Subcutaneous adipose tissue (tissue), 4 donors: ENCODE data around the gene DDX21. TPM values are rescaled to one million over a fixed set of nuclear protein-coding genes. Genes with fewer than 3 reads are reported as not detected.

Experiments
- CTCF ChIP-seq: fragments of 450-650 bp; IDR thresholded peaks from one replicate; pipeline ENCODE4 v1.5.1; 2016; ENCODE audit warnings: low read depth, mild to moderate bottlenecking, control low read depth, antibody characterized with exemption, moderate library complexity
- small RNA-seq: library from RNA; depleted of rRNA; stranded (forward); fragments of <200 nt; gene quantifications from one replicate; pipeline ENCODE3, GENCODE V24; 2016
- total RNA-seq, 4 donors: library from RNA; depleted of rRNA; stranded (reverse); fragments of >200 nt; gene quantifications; one replicate each; pipeline ENCODE4 v1.1.0, GENCODE V29; 2016

The DDX21 gene
- total RNA-seq, 4 donors from 2014 or later = 31.1 to 110 (median 45.1) TPM

GRCh38 chr10:69022611-69023010, 66.6 kb downstream of the DDX21 start:
- no peak for TF ChIP-seq CTCF

- no peak for TF ChIP-seq CTCF
These were observed 69.5 kb downstream of the DDX21 start for GRCh38 chr10:69025370-69025896.

GRCh38 chr10:69033256-69033655, 77.3 kb downstream of the DDX21 start:
- TF ChIP-seq CTCF = no peak

Small RNAs within 50 kb of the gene (small RNA-seq; reads per million reads assigned to genes)
- not detected for gene RNU6-571P

Other genes with a start within 250 kb of the DDX21 start
- 100 to 1,000 TPM in 1 of 4 donors, 10 to 100 TPM in 3; 51.1 to 102 (median 53.8) TPM for gene CCAR1, start 234.9 kb upstream of the DDX21 start, total RNA-seq
- gene STOX1, start 128.6 kb upstream of the DDX21 start, total RNA-seq = 10 to 100 TPM in 2 of 4 donors, 1 to 10 TPM in 2; 2.9 to 32.2 (median 14.2) TPM
- gene DDX50, start 54.9 kb upstream of the DDX21 start, total RNA-seq = 10 to 100 TPM; 35.2 to 43.5 (median 42.4) TPM
- gene KIFBP, start 32.6 kb downstream of the DDX21 start, total RNA-seq = 10 to 100 TPM; 35.9 to 69.9 (median 38.1) TPM
- gene SRGN, start 131.9 kb downstream of the DDX21 start, total RNA-seq = 100 to 1,000 TPM; 104 to 572 (median 285) TPM
- 10 to 100 TPM; 43.9 to 77.6 (median 54.8) TPM for gene VPS26A, start 168.0 kb downstream of the DDX21 start, total RNA-seq
- 10 to 100 TPM; 24.6 to 32.0 (median 28.1) TPM for gene SUPV3L1, start 224.1 kb downstream of the DDX21 start, total RNA-seq